K562 (cell line): ENCODE measurements around the gene ADI1. TPM values are rescaled to one million over a fixed set of nuclear protein-coding genes. Genes with fewer than 3 reads are reported as not detected.
A peak's percentile ranks its signal among the peaks of the same experiment; 100 is the strongest.

Source experiments
- BDP1 ChIP-seq: IDR thresholded peaks from 3 replicates; pipeline ENCODE4 v1.6.1; 2011; ENCODE audit not compliant: insufficient read length, insufficient read depth
- CHD2 ChIP-seq: IDR thresholded peaks from 2 replicates; pipeline ENCODE4 v1.6.1; 2011; ENCODE audit warnings: low read depth, low read length
- CTBP1 ChIP-seq: fragments of 450-650 bp; IDR thresholded peaks from 2 replicates; pipeline ENCODE4 v1.6.1; 2016; ENCODE audit warnings: borderline replicate concordance
- ETV1 ChIP-seq: fragments of 450-650 bp; conservative IDR thresholded peaks from 2 replicates; pipeline ENCODE4 v1.6.1; 2016; ENCODE audit warnings: missing genetic modification characterization, control low read depth, low read depth, missing compliant biosample characterization
- GATAD2B ChIP-seq: fragments of 450-650 bp; IDR thresholded peaks from 2 replicates; pipeline ENCODE4 v1.6.1; 2017; ENCODE audit warnings: mild to moderate bottlenecking, borderline replicate concordance
- KAT8 ChIP-seq: fragments of 450-650 bp; IDR thresholded peaks from 2 replicates; pipeline ENCODE4 v1.6.1; 2016; ENCODE audit warnings: low read depth, mild to moderate bottlenecking
- KDM1A ChIP-seq, 2 experiments: fragments of 450-650 bp; IDR thresholded peaks; 2 replicates each; pipeline ENCODE4 v1.6.1; 2016; ENCODE audit warnings: mild to moderate bottlenecking in 2 of 2
- MED1 ChIP-seq: sonication (generic); formaldehyde crosslinking; IDR thresholded peaks from 2 replicates; pipeline ENCODE4 v1.8.1; 2023; ENCODE audit warnings: missing genetic modification reagents, borderline replicate concordance
- MEIS2 ChIP-seq: fragments of 450-650 bp; IDR thresholded peaks from 2 replicates; pipeline ENCODE4 v1.6.1; 2014; ENCODE audit warnings: mild to moderate bottlenecking; ENCODE audit not compliant: partially characterized antibody
- MIER1 ChIP-seq: fragments of 450-650 bp; IDR thresholded peaks from 2 replicates; pipeline ENCODE4 v1.6.1; 2016; ENCODE audit warnings: antibody characterized with exemption, mild to moderate bottlenecking, low read depth
- PHF8 ChIP-seq: fragments of 200-600 bp; sonication (generic); IDR thresholded peaks from 2 replicates; pipeline ENCODE4 v1.6.1; 2012; ENCODE audit warnings: mixed run types, mild to moderate bottlenecking, inconsistent platforms, low read length, moderate library complexity, borderline replicate concordance
- PPARD ChIP-seq: fragments of 250-450 bp; sonication (Bioruptor Pico); IDR thresholded peaks from 2 replicates; pipeline ENCODE4 v1.8.0; 2022; ENCODE audit warnings: inconsistent platforms, mild to moderate bottlenecking, moderate library complexity
- PRPF4 ChIP-seq: fragments of 200-400 bp; formaldehyde crosslinking; IDR thresholded peaks from one replicate; pipeline ENCODE4 v1.6.1; 2017; ENCODE audit warnings: low read length, low read depth, mild to moderate bottlenecking; ENCODE audit not compliant: insufficient read depth, poor library complexity, severe bottlenecking
- RAD51 ChIP-seq: fragments of 450-650 bp; IDR thresholded peaks from 2 replicates; pipeline ENCODE4 v1.7.1; 2016; ENCODE audit warnings: low read depth, mild to moderate bottlenecking, borderline replicate concordance
- RBM34 ChIP-seq: fragments of 200-400 bp; formaldehyde crosslinking; IDR thresholded peaks from 2 replicates; pipeline ENCODE4 v1.6.1; 2018; ENCODE audit warnings: low read length, borderline replicate concordance; ENCODE audit not compliant: insufficient read depth
- SMARCC2 ChIP-seq: fragments of 450-650 bp; IDR thresholded peaks from 2 replicates; pipeline ENCODE4 v1.6.1; 2017; ENCODE audit warnings: antibody characterized with exemption, moderate library complexity, mild to moderate bottlenecking, low read depth
- SRSF9 ChIP-seq: fragments of 200-400 bp; formaldehyde crosslinking; IDR thresholded peaks from 2 replicates; pipeline ENCODE4 v1.6.1; 2017; ENCODE audit warnings: low read depth, low read length, borderline replicate concordance
- WHSC1 ChIP-seq: IDR thresholded peaks from one replicate; pipeline ENCODE4 v1.6.1; 2012; ENCODE audit warnings: low read length, control low read depth, inconsistent platforms
- ZC3H8 ChIP-seq: fragments of 450-650 bp; IDR thresholded peaks from 2 replicates; pipeline ENCODE4 v1.6.1; 2017
- ZNF778 ChIP-seq: fragments of 450-650 bp; formaldehyde crosslinking; IDR thresholded peaks from 2 replicates; pipeline ENCODE4 v1.4.0; 2020; ENCODE audit warnings: mild to moderate bottlenecking, moderate library complexity
- polyA plus RNA-seq, 8 experiments: library from polyadenylated mRNA; depleted of rRNA in 4 of 8; stranded (reverse) in 5 of 8; unstranded in 3 of 8; fragments of >200 nt; fragmentation: Nextera tagmentation in 2 of 8; fragmentation: Illumina TruSeq in 1 of 8; extraction: Ambion mirVana in 2 of 8; extraction: Trizol in 1 of 8; gene quantifications; 2 replicates each; pipeline versions ENCODE4 v1.2.1 to v1.2.3, GENCODE V29; 2011 to 2014; ENCODE audit warnings: inconsistent platforms in 1 of 8, missing spikeins in 1 of 8
- total RNA-seq, 7 experiments: library from RNA; depleted of rRNA in 6 of 7; stranded (reverse); fragments of >200 nt in 6 of 7; fragmentation: Illumina TruSeq in 2 of 7; extraction: Trizol in 2 of 7; gene quantifications; 2 replicates each; pipeline versions ENCODE4 v1.2.1 to v1.2.3, GENCODE V29; 2011 to 2021; ENCODE audit warnings: low replicate concordance in 1 of 7
- TF ChIP-seq, protein P1 (sequence below): fragments of 250-450 bp; sonication (Bioruptor Pico); IDR thresholded peaks from 2 replicates; pipeline ENCODE4 v1.5.0; 2020; ENCODE audit warnings: mild to moderate bottlenecking
- TF ChIP-seq, protein P2 (sequence below): sonication (generic); formaldehyde crosslinking; IDR thresholded peaks from 2 replicates; pipeline ENCODE4 v1.8.0; 2022; ENCODE audit warnings: mild to moderate bottlenecking, missing genetic modification reagents, borderline replicate concordance
- TF ChIP-seq, protein P3 (sequence below): fragments of 450-650 bp; IDR thresholded peaks from one replicate; pipeline ENCODE4 v1.6.1; 2018; ENCODE audit warnings: mild to moderate bottlenecking, moderate library complexity; ENCODE audit not compliant: partially characterized antibody
- TF ChIP-seq, protein P4 (sequence below): sonication (generic); formaldehyde crosslinking; IDR thresholded peaks from 2 replicates; pipeline ENCODE4 v1.8.0; 2022; ENCODE audit warnings: missing genetic modification reagents, mild to moderate bottlenecking, borderline replicate concordance

The ADI1 gene
- total and polyA plus RNA-seq, 9 of the 15 experiments (the other 6 are each of a cell fraction or from before 2014, with no cell fraction given), result 6.1 to 51.0 (median 27.1) TPM

DNA sequence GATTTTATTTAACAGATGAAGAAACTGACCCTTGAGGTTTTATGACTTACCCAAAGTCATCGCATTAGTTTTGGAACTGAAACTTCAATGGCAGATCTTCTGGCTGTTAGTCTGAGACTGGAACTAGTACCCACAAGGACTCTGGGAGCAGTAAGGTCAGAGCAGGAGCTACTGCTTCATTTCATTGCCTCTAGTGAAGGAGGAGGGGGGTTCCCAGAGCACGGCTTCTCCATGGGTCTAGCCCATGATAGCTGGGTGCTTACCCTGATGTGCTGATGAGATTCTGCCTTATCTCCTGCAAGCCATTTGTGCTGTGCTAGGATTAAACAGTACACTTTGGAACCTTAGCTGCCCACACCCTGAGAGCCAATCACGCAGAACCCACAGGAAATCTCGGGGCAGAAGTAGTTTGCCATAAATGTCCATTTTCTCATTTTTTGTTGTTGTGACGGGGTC is 44.2 kb upstream of the ADI1 start (continued):
- TF ChIP-seq, protein P1, sequence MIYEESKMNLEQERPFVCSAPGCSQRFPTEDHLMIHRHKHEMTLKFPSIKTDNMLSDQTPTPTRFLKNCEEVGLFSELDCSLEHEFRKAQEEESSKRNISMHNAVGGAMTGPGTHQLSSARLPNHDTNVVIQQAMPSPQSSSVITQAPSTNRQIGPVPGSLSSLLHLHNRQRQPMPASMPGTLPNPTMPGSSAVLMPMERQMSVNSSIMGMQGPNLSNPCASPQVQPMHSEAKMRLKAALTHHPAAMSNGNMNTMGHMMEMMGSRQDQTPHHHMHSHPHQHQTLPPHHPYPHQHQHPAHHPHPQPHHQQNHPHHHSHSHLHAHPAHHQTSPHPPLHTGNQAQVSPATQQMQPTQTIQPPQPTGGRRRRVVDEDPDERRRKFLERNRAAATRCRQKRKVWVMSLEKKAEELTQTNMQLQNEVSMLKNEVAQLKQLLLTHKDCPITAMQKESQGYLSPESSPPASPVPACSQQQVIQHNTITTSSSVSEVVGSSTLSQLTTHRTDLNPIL (CRISPR knock-in tag), result no peak
- TF ChIP-seq WHSC1 (no peak), ZNF778 (CRISPR knock-in tag) (no peak), MEIS2 (no peak), KDM1A (IDR thresholded peaks at IDR 0.05) (peak; percentile 84 to 85), ETV1 (tag) (no peak), RBM34 (no peak), KAT8 (no peak), CTBP1 (0 out of 2 replicates have a peak, but pooled peaks have one; percentile 33), PHF8 (no peak), MIER1 (no peak), GATAD2B (no peak), ZC3H8 (no peak), PPARD (no peak), MED1 (CRISPR knock-in tag) (no peak), CHD2 (no peak), SRSF9 (no peak), PRPF4 (no peak), BDP1 (no peak), RAD51 (no peak), SMARCC2 (no peak)
- TF ChIP-seq, protein P2, sequence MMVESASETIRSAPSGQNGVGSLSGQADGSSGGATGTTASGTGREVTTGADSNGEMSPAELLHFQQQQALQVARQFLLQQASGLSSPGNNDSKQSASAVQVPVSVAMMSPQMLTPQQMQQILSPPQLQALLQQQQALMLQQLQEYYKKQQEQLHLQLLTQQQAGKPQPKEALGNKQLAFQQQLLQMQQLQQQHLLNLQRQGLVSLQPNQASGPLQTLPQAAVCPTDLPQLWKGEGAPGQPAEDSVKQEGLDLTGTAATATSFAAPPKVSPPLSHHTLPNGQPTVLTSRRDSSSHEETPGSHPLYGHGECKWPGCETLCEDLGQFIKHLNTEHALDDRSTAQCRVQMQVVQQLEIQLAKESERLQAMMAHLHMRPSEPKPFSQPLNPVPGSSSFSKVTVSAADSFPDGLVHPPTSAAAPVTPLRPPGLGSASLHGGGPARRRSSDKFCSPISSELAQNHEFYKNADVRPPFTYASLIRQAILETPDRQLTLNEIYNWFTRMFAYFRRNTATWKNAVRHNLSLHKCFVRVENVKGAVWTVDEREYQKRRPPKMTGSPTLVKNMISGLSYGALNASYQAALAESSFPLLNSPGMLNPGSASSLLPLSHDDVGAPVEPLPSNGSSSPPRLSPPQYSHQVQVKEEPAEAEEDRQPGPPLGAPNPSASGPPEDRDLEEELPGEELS, result no peak
- TF ChIP-seq, protein P3, sequence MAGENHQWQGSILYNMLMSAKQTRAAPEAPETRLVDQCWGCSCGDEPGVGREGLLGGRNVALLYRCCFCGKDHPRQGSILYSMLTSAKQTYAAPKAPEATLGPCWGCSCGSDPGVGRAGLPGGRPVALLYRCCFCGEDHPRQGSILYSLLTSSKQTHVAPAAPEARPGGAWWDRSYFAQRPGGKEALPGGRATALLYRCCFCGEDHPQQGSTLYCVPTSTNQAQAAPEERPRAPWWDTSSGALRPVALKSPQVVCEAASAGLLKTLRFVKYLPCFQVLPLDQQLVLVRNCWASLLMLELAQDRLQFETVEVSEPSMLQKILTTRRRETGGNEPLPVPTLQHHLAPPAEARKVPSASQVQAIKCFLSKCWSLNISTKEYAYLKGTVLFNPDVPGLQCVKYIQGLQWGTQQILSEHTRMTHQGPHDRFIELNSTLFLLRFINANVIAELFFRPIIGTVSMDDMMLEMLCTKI, result no peak
- TF ChIP-seq, protein P4, sequence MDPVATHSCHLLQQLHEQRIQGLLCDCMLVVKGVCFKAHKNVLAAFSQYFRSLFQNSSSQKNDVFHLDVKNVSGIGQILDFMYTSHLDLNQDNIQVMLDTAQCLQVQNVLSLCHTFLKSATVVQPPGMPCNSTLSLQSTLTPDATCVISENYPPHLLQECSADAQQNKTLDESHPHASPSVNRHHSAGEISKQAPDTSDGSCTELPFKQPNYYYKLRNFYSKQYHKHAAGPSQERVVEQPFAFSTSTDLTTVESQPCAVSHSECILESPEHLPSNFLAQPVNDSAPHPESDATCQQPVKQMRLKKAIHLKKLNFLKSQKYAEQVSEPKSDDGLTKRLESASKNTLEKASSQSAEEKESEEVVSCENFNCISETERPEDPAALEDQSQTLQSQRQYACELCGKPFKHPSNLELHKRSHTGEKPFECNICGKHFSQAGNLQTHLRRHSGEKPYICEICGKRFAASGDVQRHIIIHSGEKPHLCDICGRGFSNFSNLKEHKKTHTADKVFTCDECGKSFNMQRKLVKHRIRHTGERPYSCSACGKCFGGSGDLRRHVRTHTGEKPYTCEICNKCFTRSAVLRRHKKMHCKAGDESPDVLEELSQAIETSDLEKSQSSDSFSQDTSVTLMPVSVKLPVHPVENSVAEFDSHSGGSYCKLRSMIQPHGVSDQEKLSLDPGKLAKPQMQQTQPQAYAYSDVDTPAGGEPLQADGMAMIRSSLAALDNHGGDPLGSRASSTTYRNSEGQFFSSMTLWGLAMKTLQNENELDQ (CRISPR knock-in tag), result no peak
